Heart left ventricle (tissue), 13 donors: ENCODE results near the gene ZFYVE26.

Source experiments
- CTCF ChIP-seq, 12 donors: fragments of 200-600 bp; sonication (generic) in 4 of 12; IDR thresholded peaks; one replicate each; pipeline versions ENCODE4 v1.5.0 to v1.8.0; 2018 to 2022; ENCODE audit warnings: antibody characterized with exemption in 12 of 12, mild to moderate bottlenecking in 5 of 12
- POLR2A ChIP-seq, 2 donors: fragments of 450-650 bp; IDR thresholded peaks; one replicate each; pipeline ENCODE4 v1.6.1; 2017; ENCODE audit warnings: antibody characterized with exemption in 2 of 2, mild to moderate bottlenecking in 2 of 2, moderate library complexity in 2 of 2
- donor health status: ischemic (EF 13 %, LVEDD 7.1; RV severe dilation, severe dysfunction).
- donor health status: DM: no; HTN: yes; CAD: no.
- donor health status: DM: no; HTN: no; CAD: no.
- donor health status: ischemic (EF 25% LVEDD 6.9; RV normal size, moderate dysfunction).
- donor health status: ischemic (EF 25% LVEDD 5.7; RV mildly dilated, moderate dysfunction).
- donor health status: ischemic (EF 35%, LVEDD 5.7; RV mildly dilated, moderate dysfunction).
- donor health status: nonischemic (EF 11% LVEDD 7.7; RV severe dilation, severe dysfunction).
- donor health status: DM: yes; HTN: yes; CAD: no.
- donor health status: PGD.
- donor health status: ischemic (EF 29% LVEDD 5.4; RV normal size, mild dysfunction).
- donor health status: nonischemic (EF 23%, LVEDD 6.1; RV moderate dilation, normal function).

- TF ChIP-seq CTCF (IDR thresholded peaks at IDR 0.05) (no peak), POLR2A (IDR thresholded peaks at IDR 0.05) (no peak)
Observed at GRCh38 chr14:67697006-67697405, 119.4 kb downstream of the ZFYVE26 start.
